Naive thymus-derived CD4-positive, alpha-beta T cell (primary cell): Measurements from ENCODE around the gene UVRAG. TPM values are rescaled to one million over a fixed set of nuclear protein-coding genes. Genes with fewer than 3 reads are reported as not detected.

Source experiments
- ATAC-seq: fragments of 150-1000 bp; cut with Tn5 transposase; 2 replicates; pipeline ENCODE4 v1.10.0; 2021; ENCODE audit warnings: mild to moderate bottlenecking, moderate library complexity
- CTCF ChIA-PET: fragments of 350-600 bp; sonication (Branson Sonifier 250); formaldehyde crosslinking; loops from one replicate; lab custom pipeline; 2021; ENCODE audit warnings: antibody characterized with exemption; lab: Charles Lee
- POLR2A ChIA-PET: fragments of 350-600 bp; sonication (Branson Sonifier 250); formaldehyde crosslinking; loops from one replicate; lab custom pipeline; 2021; ENCODE audit warnings: antibody characterized with exemption, inconsistent platforms; lab: Charles Lee
- DNase-seq, 9 donors: peaks; one replicate each; pipeline versions ENCODE4 v3.0.0 to v3.0.0-alpha.2; 2020 to 2022; ENCODE audit warnings: mixed read lengths in 1 of 9
- H3K27ac ChIP-seq: one replicate; pipeline ENCODE4 v1.7.0; 2013; ENCODE audit warnings: mild to moderate bottlenecking, low read depth, low read length, moderate library complexity
- H3K27me3 ChIP-seq, 2 donors: one replicate each; pipeline ENCODE4 v1.7.0; 2013; ENCODE audit warnings: low read length in 2 of 2, mild to moderate bottlenecking in 2 of 2, moderate library complexity in 2 of 2; ENCODE audit not compliant: control insufficient read depth in 2 of 2, insufficient read depth in 2 of 2
- H3K36me3 ChIP-seq, 3 experiments: 1 replicate in 2 of 3; 2 replicates in 1 of 3; pipeline ENCODE4 v1.7.0; 2013; ENCODE audit warnings: low read length in 3 of 3, mild to moderate bottlenecking in 3 of 3, moderate library complexity in 1 of 3; ENCODE audit not compliant: insufficient read depth in 3 of 3, control insufficient read depth in 2 of 3
- H3K4me1 ChIP-seq, 2 donors: one replicate each; pipeline ENCODE4 v1.7.0; 2013; ENCODE audit warnings: low read length in 2 of 2, mild to moderate bottlenecking in 2 of 2, moderate library complexity in 1 of 2; ENCODE audit not compliant: control insufficient read depth in 2 of 2, insufficient read depth in 2 of 2
- H3K4me3 ChIP-seq: 2 replicates; pipeline ENCODE4 v1.7.0; 2013; ENCODE audit warnings: mild to moderate bottlenecking, low read length
- H3K9me3 ChIP-seq, 3 experiments: 1 replicate in 2 of 3; 2 replicates in 1 of 3; pipeline ENCODE4 v1.7.0; 2013; ENCODE audit warnings: low read length in 3 of 3; ENCODE audit not compliant: control insufficient read depth in 2 of 3
- H3K27ac Mint-ChIP-seq, 9 donors: one replicate each; pipeline ENCODE4 v1.8.0; 2020 to 2022; ENCODE audit warnings: mixed read lengths in 9 of 9, mild to moderate bottlenecking in 8 of 9, moderate library complexity in 5 of 9, inconsistent platforms in 2 of 9
- H3K27me3 Mint-ChIP-seq, 5 donors: one replicate each; pipeline ENCODE4 v1.8.0; 2021 to 2022; ENCODE audit warnings: mixed read lengths in 5 of 5, mild to moderate bottlenecking in 1 of 5
- H3K36me3 Mint-ChIP-seq, 5 donors: one replicate each; pipeline ENCODE4 v1.8.0; 2020 to 2022; ENCODE audit warnings: mixed read lengths in 5 of 5, mild to moderate bottlenecking in 3 of 5, inconsistent platforms in 1 of 5
- H3K4me1 Mint-ChIP-seq, 7 donors: one replicate each; pipeline ENCODE4 v1.8.0; 2020 to 2022; ENCODE audit warnings: mixed read lengths in 7 of 7, mild to moderate bottlenecking in 3 of 7, inconsistent platforms in 1 of 7
- H3K4me3 Mint-ChIP-seq, 10 donors: one replicate each; pipeline ENCODE4 v1.8.0; 2020 to 2022; ENCODE audit warnings: mild to moderate bottlenecking in 10 of 10, mixed read lengths in 10 of 10, moderate library complexity in 6 of 10, inconsistent platforms in 2 of 10
- H3K9me3 Mint-ChIP-seq, 11 donors: one replicate each; pipeline ENCODE4 v1.8.0; 2020 to 2022; ENCODE audit warnings: mixed read lengths in 11 of 11, mild to moderate bottlenecking in 4 of 11, inconsistent platforms in 1 of 11, moderate library complexity in 1 of 11
- intact Hi-C, 2 donors: fragments of 100-400 bp; cut with micrococcal nuclease; formaldehyde crosslinking; loops; one replicate each; pipeline ENCODE4 v1.15.1; 2023
- polyA plus RNA-seq, 2 donors: library from polyadenylated mRNA; unstranded; fragments of 300-500 nt; fragmentation: Illumina TruSeq; gene quantifications; one replicate each; pipeline ENCODE4 v1.2.3, GENCODE V29; 2021
- total RNA-seq, 6 experiments: library from RNA in 5 of 6; stranded (reverse) in 5 of 6; gene quantifications; 1 replicate in 5 of 6; 2 replicates in 1 of 6; pipeline ENCODE4 v1.2.3 and lab custom pipeline; 2021 to 2026

UVRAG gene
- total and polyA plus RNA-seq, 7 experiments from 2014 or later: 12.3 to 46.1 (median 24.6) TPM

- Histone ChIP-seq H3K9me3 (no peaks in the 10 kb centered on the region), H3K27ac (no peak overlapping the region), H3K4me1 (no peaks in the 10 kb centered on the region), H3K36me3 (no peaks in the 10 kb centered on the region), H3K4me3 (no peak overlapping the region), H3K27me3 (no peaks in the 10 kb centered on the region)
- H3K9me3 Mint-ChIP-seq: peaks cover 0 to 2% (median 0%) of the 10 kb centered on the region in 11 donors
- H3K4me3 Mint-ChIP-seq: no peak overlapping the region
- ATAC-seq: no peak
- peaks cover 0 to 18% (median 9%) of the 10 kb centered on the region in 5 donors for H3K36me3 Mint-ChIP-seq
- intact Hi-C loops: no loop called here
- H3K27ac Mint-ChIP-seq: peak overlapping the region in 1 of 9 donors; percentile 36
- H3K4me1 Mint-ChIP-seq: peaks cover 8 to 59% (median 42%) of the 10 kb centered on the region in 7 donors
- ChIA-PET POLR2A (no interaction called here), CTCF (no interaction called here)
- H3K27me3 Mint-ChIP-seq: no peaks in the 10 kb centered on the region
- no peak for DNase-seq
Observed at GRCh38 chr11:75839851-75840250, 24.8 kb downstream of the UVRAG start.

GRCh38 chr11:75840522-75840921, 25.5 kb downstream of the UVRAG start:
- H3K27me3 ChIP-seq: no peaks in the 10 kb centered on the region
- peaks cover 0 to 22% (median 9%) of the 10 kb centered on the region in 5 donors for H3K36me3 Mint-ChIP-seq
- no peaks in the 10 kb centered on the region for H3K9me3 ChIP-seq
- H3K27ac Mint-ChIP-seq: peak overlapping the region in 1 of 9 donors; percentile 41
- no peak overlapping the region for H3K27ac ChIP-seq
- H3K4me1 Mint-ChIP-seq: peaks cover 8 to 56% (median 42%) of the 10 kb centered on the region in 7 donors
- H3K4me3 Mint-ChIP-seq: no peak overlapping the region
- DNase-seq (no peak), ATAC-seq (no peak)
- H3K36me3 ChIP-seq: no peaks in the 10 kb centered on the region
- no peaks in the 10 kb centered on the region for H3K4me1 ChIP-seq
- intact Hi-C loops: no loop called here
- ChIA-PET POLR2A (no interaction called here), CTCF (no interaction called here)
- no peak overlapping the region for H3K4me3 ChIP-seq
- no peaks in the 10 kb centered on the region for H3K27me3 Mint-ChIP-seq
- H3K9me3 Mint-ChIP-seq: peaks cover 0 to 2% (median 0%) of the 10 kb centered on the region in 11 donors

- H3K4me3 ChIP-seq: no peak overlapping the region
- Mint-ChIP-seq H3K36me3 (peaks cover 0 to 27% (median 12%) of the 10 kb centered on the region in 5 donors), H3K4me3 (no peak overlapping the region), H3K9me3 (peaks cover 0 to 2% (median 0%) of the 10 kb centered on the region in 11 donors), H3K27ac (no peak overlapping the region), H3K27me3 (no peaks in the 10 kb centered on the region), H3K4me1 (peaks cover 3 to 53% (median 39%) of the 10 kb centered on the region in 7 donors)
- CTCF ChIA-PET: interaction anchor here (0.8 kb wide), 1 partner anchor 14 kb away, joined by 4 read pairs; no protein-coding TSS in a partner anchor
- H3K36me3 ChIP-seq: no peaks in the 10 kb centered on the region
- POLR2A ChIA-PET: no interaction called here
- no peak overlapping the region for H3K27ac ChIP-seq
- ATAC-seq (no peak), DNase-seq (no peak)
- H3K9me3 ChIP-seq: no peaks in the 10 kb centered on the region
- H3K27me3 ChIP-seq: no peaks in the 10 kb centered on the region
- intact Hi-C loops: no loop called here
- H3K4me1 ChIP-seq: no peaks in the 10 kb centered on the region
Observed at GRCh38 chr11:75841739-75842138, 26.7 kb downstream of the UVRAG start.

GRCh38 chr11:75845324-75845723, 30.3 kb downstream of the UVRAG start:
- H3K4me1 Mint-ChIP-seq: peaks cover 9 to 50% (median 34%) of the 10 kb centered on the region in 7 donors
- peaks cover 0 to 2% (median 0%) of the 10 kb centered on the region in 11 donors for H3K9me3 Mint-ChIP-seq
- intact Hi-C loops: no loop called here
- CTCF ChIA-PET: interaction anchor here (0.6 to 1.0 kb wide), 2 partner anchors 43 to 206 kb away, joined by 3 read pairs; no protein-coding TSS in a partner anchor
- Histone ChIP-seq H3K36me3 (no peaks in the 10 kb centered on the region), H3K9me3 (no peaks in the 10 kb centered on the region), H3K4me3 (no peak overlapping the region), H3K27me3 (no peaks in the 10 kb centered on the region), H3K27ac (no peak overlapping the region), H3K4me1 (peaks cover 0 to 4% of the 10 kb centered on the region in 2 donors)
- H3K4me3 Mint-ChIP-seq: no peak overlapping the region
- H3K36me3 Mint-ChIP-seq: peaks cover 0 to 22% (median 12%) of the 10 kb centered on the region in 5 donors
- H3K27me3 Mint-ChIP-seq: no peaks in the 10 kb centered on the region
- POLR2A ChIA-PET: no interaction called here
- DNase-seq: no peak
- H3K27ac Mint-ChIP-seq: no peak overlapping the region
- ATAC-seq: no peak

- Histone ChIP-seq H3K27me3 (no peaks in the 10 kb centered on the region), H3K36me3 (peaks cover 0 to 8% (median 0%) of the 10 kb centered on the region in 3 experiments), H3K4me1 (peaks cover 0 to 4% of the 10 kb centered on the region in 2 donors), H3K4me3 (no peak overlapping the region), H3K27ac (no peak overlapping the region), H3K9me3 (no peaks in the 10 kb centered on the region)
- no peak for ATAC-seq
- peaks cover 0 to 28% (median 12%) of the 10 kb centered on the region in 5 donors for H3K36me3 Mint-ChIP-seq
- intact Hi-C loops: loop anchor here in 1 of 2 donors (5.0 kb wide), 1 partner anchor 33 kb away; the partner anchor contains the start of gene UVRAG
- DNase-seq: no peak
- peaks cover 0 to 2% (median 0%) of the 10 kb centered on the region in 11 donors for H3K9me3 Mint-ChIP-seq
- ChIA-PET POLR2A (no interaction called here), CTCF (no interaction called here)
- no peak overlapping the region for H3K4me3 Mint-ChIP-seq
- no peaks in the 10 kb centered on the region for H3K27me3 Mint-ChIP-seq
- H3K4me1 Mint-ChIP-seq: peaks cover 16 to 45% (median 36%) of the 10 kb centered on the region in 7 donors
- H3K27ac Mint-ChIP-seq: peak overlapping the region in 1 of 9 donors; percentile 8
Observed at GRCh38 chr11:75849894-75850293, 34.9 kb downstream of the UVRAG start.

- H3K36me3 ChIP-seq: peaks cover 0 to 8% (median 0%) of the 10 kb centered on the region in 3 experiments
- Mint-ChIP-seq H3K9me3 (peaks cover 0 to 2% (median 0%) of the 10 kb centered on the region in 11 donors), H3K36me3 (peaks cover 0 to 30% (median 19%) of the 10 kb centered on the region in 5 donors), H3K4me3 (no peak overlapping the region), H3K27me3 (no peaks in the 10 kb centered on the region), H3K4me1 (peaks cover 16 to 48% (median 30%) of the 10 kb centered on the region in 7 donors), H3K27ac (peak overlapping the region in 4 of 9 donors; percentile 7 to 74 (median 10))
- peaks cover 0 to 4% of the 10 kb centered on the region in 2 donors for H3K4me1 ChIP-seq
- no peak overlapping the region for H3K27ac ChIP-seq
- CTCF ChIA-PET: no interaction called here
- H3K9me3 ChIP-seq: no peaks in the 10 kb centered on the region
- H3K4me3 ChIP-seq: no peak overlapping the region
- POLR2A ChIA-PET: no interaction called here
- H3K27me3 ChIP-seq: no peaks in the 10 kb centered on the region
- ATAC-seq: no peak
- intact Hi-C loops: loop anchor here in 1 of 2 donors (5.0 kb wide), 1 partner anchor 33 kb away; the partner anchor contains the start of gene UVRAG
- DNase-seq: no peak
Observed at GRCh38 chr11:75850787-75851186, 35.8 kb downstream of the UVRAG start.
